ENCODE measurements around the gene CRELD2.

- TF ChIP-seq, protein P1, sequence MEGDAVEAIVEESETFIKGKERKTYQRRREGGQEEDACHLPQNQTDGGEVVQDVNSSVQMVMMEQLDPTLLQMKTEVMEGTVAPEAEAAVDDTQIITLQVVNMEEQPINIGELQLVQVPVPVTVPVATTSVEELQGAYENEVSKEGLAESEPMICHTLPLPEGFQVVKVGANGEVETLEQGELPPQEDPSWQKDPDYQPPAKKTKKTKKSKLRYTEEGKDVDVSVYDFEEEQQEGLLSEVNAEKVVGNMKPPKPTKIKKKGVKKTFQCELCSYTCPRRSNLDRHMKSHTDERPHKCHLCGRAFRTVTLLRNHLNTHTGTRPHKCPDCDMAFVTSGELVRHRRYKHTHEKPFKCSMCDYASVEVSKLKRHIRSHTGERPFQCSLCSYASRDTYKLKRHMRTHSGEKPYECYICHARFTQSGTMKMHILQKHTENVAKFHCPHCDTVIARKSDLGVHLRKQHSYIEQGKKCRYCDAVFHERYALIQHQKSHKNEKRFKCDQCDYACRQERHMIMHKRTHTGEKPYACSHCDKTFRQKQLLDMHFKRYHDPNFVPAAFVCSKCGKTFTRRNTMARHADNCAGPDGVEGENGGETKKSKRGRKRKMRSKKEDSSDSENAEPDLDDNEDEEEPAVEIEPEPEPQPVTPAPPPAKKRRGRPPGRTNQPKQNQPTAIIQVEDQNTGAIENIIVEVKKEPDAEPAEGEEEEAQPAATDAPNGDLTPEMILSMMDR (IDR thresholded peaks at IDR 0.05): no peak
- no peak for TF ChIP-seq POLR2A (IDR thresholded peaks at IDR 0.05)
Measured at GRCh38 chr22:49954354-49954753, 35.9 kb downstream of the CRELD2 start.

Data from tibial nerve (tissue), 3 donors.